GM12878 (cell line): Measurements from ENCODE around the gene IL32. TPM values are rescaled to one million over a fixed set of nuclear protein-coding genes. Genes with fewer than 3 reads are reported as not detected.

ENCODE experiments used
- BMI1 ChIP-seq: fragments of 450-650 bp; IDR thresholded peaks from 2 replicates; pipeline ENCODE4 v1.6.1; 2016; ENCODE audit warnings: mild to moderate bottlenecking, moderate library complexity, borderline replicate concordance
- CBFB ChIP-seq: IDR thresholded peaks from 2 replicates; pipeline ENCODE4 v1.6.1; 2016; ENCODE audit warnings: antibody characterized with exemption, low read depth
- CHD1 ChIP-seq: IDR thresholded peaks from 2 replicates; pipeline ENCODE4 v1.6.1; 2012; ENCODE audit warnings: low read depth, low read length, improper control_type of control experiment
- CREM ChIP-seq: IDR thresholded peaks from 2 replicates; pipeline ENCODE4 v1.6.1; 2014; ENCODE audit warnings: antibody characterized with exemption, low read depth
- FOS ChIP-seq: IDR thresholded peaks from 3 replicates; pipeline ENCODE4 v1.6.1; 2011; ENCODE audit warnings: borderline replicate concordance; ENCODE audit not compliant: insufficient read length; ENCODE audit errors: extremely low read depth
- KLF5 ChIP-seq: fragments of 450-650 bp; IDR thresholded peaks from 2 replicates; pipeline ENCODE4 v1.6.1; 2014; ENCODE audit warnings: mild to moderate bottlenecking; ENCODE audit not compliant: partially characterized antibody
- LARP7 ChIP-seq: fragments of 450-650 bp; IDR thresholded peaks from 2 replicates; pipeline ENCODE4 v1.6.1; 2017; ENCODE audit warnings: mild to moderate bottlenecking
- NR2F1 ChIP-seq: fragments of 450-650 bp; conservative IDR thresholded peaks from 2 replicates; pipeline ENCODE4 v1.6.1; 2017; ENCODE audit warnings: mild to moderate bottlenecking
- PAX8 ChIP-seq: fragments of 450-650 bp; IDR thresholded peaks from 2 replicates; pipeline ENCODE4 v1.6.1; 2017; ENCODE audit warnings: mild to moderate bottlenecking, moderate library complexity
- POLR2AphosphoS2 ChIP-seq: IDR thresholded peaks from 2 replicates; pipeline ENCODE4 v1.6.1; 2011; ENCODE audit warnings: low read depth, mild to moderate bottlenecking, low read length, improper control_type of control experiment, moderate library complexity
- RAD51 ChIP-seq: fragments of 450-650 bp; IDR thresholded peaks from 2 replicates; pipeline ENCODE4 v1.6.1; 2016; ENCODE audit warnings: moderate library complexity, mild to moderate bottlenecking, inconsistent platforms
- SRF ChIP-seq, 2 experiments: IDR thresholded peaks; 2 replicates each; pipeline ENCODE4 v1.6.1; 2011; ENCODE audit warnings: low read depth in 2 of 2, low read length in 2 of 2, mild to moderate bottlenecking in 1 of 2, moderate library complexity in 1 of 2
- STAT1 ChIP-seq: fragments of 450-650 bp; conservative IDR thresholded peaks from 2 replicates; pipeline ENCODE4 v1.6.1; 2014; ENCODE audit warnings: antibody characterized with exemption, mild to moderate bottlenecking
- TCF3 ChIP-seq: IDR thresholded peaks from 2 replicates; pipeline ENCODE4 v1.6.1; 2012; ENCODE audit warnings: low read depth, mild to moderate bottlenecking, low read length, borderline replicate concordance; ENCODE audit not compliant: insufficient read depth
- WRNIP1 ChIP-seq: IDR thresholded peaks from 2 replicates; pipeline ENCODE4 v1.6.1; 2011; ENCODE audit warnings: low read depth, low read length, improper control_type of control experiment, borderline replicate concordance
- polyA plus RNA-seq, 11 experiments: library from polyadenylated mRNA; depleted of rRNA in 4 of 11; unstranded in 6 of 11; stranded (reverse) in 5 of 11; fragments of >200 nt; fragmentation: Nextera tagmentation in 4 of 11; fragmentation: Illumina TruSeq in 1 of 11; extraction: Ambion mirVana in 4 of 11; extraction: Trizol in 1 of 11; gene quantifications; 1 replicate in 1 of 11; 2 replicates in 10 of 11; pipeline versions ENCODE4 v1.2.1 to v1.2.3, GENCODE V29; 2011 to 2016; ENCODE audit warnings: inconsistent platforms in 2 of 11, missing spikeins in 2 of 11, low read depth in 1 of 11
- total RNA-seq, 4 experiments: library from RNA; depleted of rRNA in 3 of 4; stranded (reverse); fragments of >200 nt in 3 of 4; fragmentation: Illumina TruSeq in 1 of 4; extraction: Trizol in 1 of 4; gene quantifications; 2 replicates each; pipeline versions ENCODE4 v1.2.1 to v1.2.3, GENCODE V29; 2013 to 2021
- TF ChIP-seq, protein P1 (sequence below): IDR thresholded peaks from 2 replicates; pipeline ENCODE4 v1.6.1; 2012; ENCODE audit warnings: low read depth, low read length, improper control_type of control experiment
- TF ChIP-seq, protein P2 (sequence below): fragments of 450-650 bp; IDR thresholded peaks from 2 replicates; pipeline ENCODE4 v1.6.1; 2016; ENCODE audit warnings: mild to moderate bottlenecking, moderate library complexity, borderline replicate concordance

The IL32 gene
- total and polyA plus RNA-seq, 10 of the 15 experiments (the other 5 are each of a cell fraction or from before 2014, with no cell fraction given) = 27.0 to 122 (median 55.8) TPM

DNA sequence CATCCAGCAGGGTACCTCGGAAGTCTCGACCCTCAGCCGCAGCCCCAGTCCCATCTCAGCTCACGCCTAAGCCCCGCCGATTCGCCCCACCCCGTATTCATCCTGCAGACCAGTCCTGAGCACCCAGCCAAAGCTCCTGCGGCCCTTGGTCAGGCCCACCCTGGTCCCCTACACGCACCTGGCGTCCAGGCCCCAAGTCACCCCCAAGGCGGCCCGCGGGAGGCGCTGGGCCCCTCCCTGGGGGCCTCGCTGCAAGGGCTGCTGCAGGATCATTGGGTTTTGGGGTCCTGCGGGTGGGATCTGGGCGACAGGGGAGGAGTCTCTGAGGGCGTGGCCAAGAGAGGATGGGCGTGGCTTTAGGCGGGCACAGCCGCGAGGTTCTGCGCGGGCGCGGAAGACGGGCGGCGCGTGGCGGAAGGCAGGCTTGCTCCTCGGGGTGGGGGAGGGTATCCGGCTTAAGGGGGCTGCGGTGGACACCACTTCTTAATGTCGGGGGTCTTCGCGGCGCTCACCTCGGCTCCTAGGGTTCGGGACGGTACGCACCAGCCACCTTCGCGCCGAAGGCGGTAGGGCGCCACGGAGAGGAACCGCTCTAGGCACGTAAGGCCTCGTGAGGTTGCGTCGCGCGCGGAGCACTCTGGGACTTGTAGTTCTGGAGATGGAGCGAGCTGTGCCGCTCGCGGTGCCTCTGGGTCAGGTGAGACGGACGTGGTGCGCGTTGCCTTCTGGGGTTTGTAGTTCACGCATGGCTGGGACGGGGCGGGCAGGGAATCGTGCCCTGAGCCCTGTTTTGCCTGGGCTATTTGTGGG lies 41.6 kb upstream of the IL32 start, which contains the start of the genes HCFC1R1 and THOC6 (continued):
- TF ChIP-seq SRF (IDR thresholded peaks at IDR 0.05; ENCODE audit: low read depth in 2 of 2, low read length in 2 of 2) (no peak), RAD51 (peak; percentile 92), CHD1 (no peak), WRNIP1 (no peak), PAX8 (no peak), TCF3 (0 out of 2 replicates have a peak, but pooled peaks have one; percentile 21), POLR2AphosphoS2 (peak; percentile 86), KLF5 (peak; percentile 34), FOS (no peak), CREM (peak; percentile 96), STAT1 (peak; percentile 68; the same call in 1 of the 2 replicates), BMI1 (no peak), NR2F1 (no peak; the same call in 1 of the 2 replicates), LARP7 (peak; percentile 95), CBFB (0 out of 2 replicates have a peak, but pooled peaks have one; percentile 52)
- TF ChIP-seq, protein P1, sequence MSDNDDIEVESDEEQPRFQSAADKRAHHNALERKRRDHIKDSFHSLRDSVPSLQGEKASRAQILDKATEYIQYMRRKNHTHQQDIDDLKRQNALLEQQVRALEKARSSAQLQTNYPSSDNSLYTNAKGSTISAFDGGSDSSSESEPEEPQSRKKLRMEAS = peak; percentile 79
- TF ChIP-seq, protein P2, sequence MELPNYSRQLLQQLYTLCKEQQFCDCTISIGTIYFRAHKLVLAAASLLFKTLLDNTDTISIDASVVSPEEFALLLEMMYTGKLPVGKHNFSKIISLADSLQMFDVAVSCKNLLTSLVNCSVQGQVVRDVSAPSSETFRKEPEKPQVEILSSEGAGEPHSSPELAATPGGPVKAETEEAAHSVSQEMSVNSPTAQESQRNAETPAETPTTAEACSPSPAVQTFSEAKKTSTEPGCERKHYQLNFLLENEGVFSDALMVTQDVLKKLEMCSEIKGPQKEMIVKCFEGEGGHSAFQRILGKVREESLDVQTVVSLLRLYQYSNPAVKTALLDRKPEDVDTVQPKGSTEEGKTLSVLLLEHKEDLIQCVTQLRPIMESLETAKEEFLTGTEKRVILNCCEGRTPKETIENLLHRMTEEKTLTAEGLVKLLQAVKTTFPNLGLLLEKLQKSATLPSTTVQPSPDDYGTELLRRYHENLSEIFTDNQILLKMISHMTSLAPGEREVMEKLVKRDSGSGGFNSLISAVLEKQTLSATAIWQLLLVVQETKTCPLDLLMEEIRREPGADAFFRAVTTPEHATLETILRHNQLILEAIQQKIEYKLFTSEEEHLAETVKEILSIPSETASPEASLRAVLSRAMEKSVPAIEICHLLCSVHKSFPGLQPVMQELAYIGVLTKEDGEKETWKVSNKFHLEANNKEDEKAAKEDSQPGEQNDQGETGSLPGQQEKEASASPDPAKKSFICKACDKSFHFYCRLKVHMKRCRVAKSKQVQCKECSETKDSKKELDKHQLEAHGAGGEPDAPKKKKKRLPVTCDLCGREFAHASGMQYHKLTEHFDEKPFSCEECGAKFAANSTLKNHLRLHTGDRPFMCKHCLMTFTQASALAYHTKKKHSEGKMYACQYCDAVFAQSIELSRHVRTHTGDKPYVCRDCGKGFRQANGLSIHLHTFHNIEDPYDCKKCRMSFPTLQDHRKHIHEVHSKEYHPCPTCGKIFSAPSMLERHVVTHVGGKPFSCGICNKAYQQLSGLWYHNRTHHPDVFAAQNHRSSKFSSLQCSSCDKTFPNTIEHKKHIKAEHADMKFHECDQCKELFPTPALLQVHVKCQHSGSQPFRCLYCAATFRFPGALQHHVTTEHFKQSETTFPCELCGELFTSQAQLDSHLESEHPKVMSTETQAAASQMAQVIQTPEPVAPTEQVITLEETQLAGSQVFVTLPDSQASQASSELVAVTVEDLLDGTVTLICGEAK = peak; percentile 81; the same call in 1 of the 2 replicates
- TF ChIP-seq, all 136 proteins: peak for 54
